D341Med (cell line): ENCODE data around the gene SRP9.
"Not testable (repeated sequence)": the region's sequence is repeated elsewhere in the genome, so short reads cannot be mapped to it uniquely, and the experiment has no call there.

Experiments
- DNase-seq: peaks from one replicate; pipeline ENCODE4 v3.0.0; 2012; ENCODE audit warnings: low spot score

The SRP9 gene

DNA sequence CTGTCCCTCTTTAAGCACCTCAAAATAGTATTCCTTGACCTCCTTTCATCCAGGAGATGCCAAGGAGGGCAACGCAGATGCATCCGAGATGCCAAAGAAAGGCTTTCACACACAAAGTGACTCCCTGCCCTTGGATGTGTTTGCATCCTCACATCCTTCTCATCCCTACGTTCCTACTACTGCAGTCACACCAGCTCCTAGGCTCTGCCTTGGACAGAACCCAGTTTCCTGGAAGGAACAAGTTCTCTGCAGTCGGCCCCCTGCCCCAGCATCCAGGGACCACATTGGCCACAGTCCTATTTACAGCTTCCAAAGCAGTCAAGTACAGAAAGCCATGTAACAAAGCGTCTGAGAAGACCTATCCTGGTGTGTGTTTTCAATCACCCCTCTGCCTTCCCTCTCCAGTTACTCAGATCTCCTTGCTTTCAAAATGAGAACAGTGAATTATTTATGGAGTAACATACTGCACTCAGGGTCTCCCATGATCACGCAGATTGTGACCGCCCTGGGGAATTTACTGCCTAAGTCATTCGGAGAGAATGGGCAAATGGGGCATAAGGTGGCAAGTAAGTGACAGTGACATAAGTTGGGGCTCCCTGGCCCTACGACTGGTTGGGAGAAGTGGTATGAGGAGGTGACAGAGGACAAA, 21.8 kb upstream of the SRP9 start:
- DNase-seq = no peak

GRCh38 chr1:225757927-225758656, 19.5 kb upstream of the SRP9 start:
- DNase-seq = no peak

- not testable (repeated sequence) for DNase-seq
Observed at GRCh38 chr1:225759972-225760371, 17.7 kb upstream of the SRP9 start.

GRCh38 chr1:225760531-225760930, 17.1 kb upstream of the SRP9 start:
- DNase-seq = no peak

GRCh38 chr1:225761395-225761794, 16.2 kb upstream of the SRP9 start:
- not testable (repeated sequence) for DNase-seq

DNA sequence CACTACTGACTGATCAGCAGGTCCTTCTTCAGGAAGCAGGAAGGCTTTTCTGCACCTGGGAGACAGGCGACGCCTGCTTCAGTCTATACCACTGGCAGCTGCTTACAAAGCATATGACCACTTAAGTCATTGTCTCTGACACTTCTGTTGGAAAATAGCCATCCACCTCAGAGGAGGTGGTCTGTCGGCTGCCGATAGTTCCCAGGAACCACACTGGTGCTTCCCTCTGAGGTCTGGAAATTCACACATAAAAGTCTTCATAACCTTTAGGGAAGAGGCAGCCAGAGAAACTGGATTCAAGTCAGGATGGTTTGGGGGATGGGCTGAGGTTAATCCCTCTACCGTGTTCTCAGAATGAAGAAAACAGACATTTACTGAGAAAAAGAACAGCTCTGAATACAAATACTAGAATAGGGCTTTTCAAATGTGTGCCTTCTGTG, 15.6 kb upstream of the SRP9 start:
- peak; percentile 32 for DNase-seq

DNA sequence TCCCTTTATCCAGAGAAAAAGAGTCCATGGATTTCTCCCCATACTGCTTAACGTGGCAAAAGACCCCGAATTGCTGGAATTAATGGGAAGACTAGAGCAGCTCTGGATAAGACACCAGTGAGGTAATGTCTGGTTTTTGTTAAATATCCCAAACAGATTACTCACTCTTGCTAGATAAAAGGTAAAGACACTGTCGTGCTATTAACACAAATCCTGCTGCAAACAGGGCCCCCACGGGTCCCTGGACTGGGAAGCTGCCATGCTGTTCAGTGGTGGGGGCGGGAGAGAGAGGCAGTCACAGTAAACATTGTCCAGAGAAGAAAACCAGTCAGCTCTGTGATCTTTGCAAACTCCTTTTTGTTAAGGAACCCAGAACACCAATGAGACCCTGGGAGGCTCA, 15.2 kb upstream of the SRP9 start:
- DNase-seq = peak; percentile 36

GRCh38 chr1:225763716-225764548, 13.7 kb upstream of the SRP9 start:
- peak; percentile 42 for DNase-seq

GRCh38 chr1:225765982-225766674, 11.5 kb upstream of the SRP9 start:
- DNase-seq = no peak

DNA sequence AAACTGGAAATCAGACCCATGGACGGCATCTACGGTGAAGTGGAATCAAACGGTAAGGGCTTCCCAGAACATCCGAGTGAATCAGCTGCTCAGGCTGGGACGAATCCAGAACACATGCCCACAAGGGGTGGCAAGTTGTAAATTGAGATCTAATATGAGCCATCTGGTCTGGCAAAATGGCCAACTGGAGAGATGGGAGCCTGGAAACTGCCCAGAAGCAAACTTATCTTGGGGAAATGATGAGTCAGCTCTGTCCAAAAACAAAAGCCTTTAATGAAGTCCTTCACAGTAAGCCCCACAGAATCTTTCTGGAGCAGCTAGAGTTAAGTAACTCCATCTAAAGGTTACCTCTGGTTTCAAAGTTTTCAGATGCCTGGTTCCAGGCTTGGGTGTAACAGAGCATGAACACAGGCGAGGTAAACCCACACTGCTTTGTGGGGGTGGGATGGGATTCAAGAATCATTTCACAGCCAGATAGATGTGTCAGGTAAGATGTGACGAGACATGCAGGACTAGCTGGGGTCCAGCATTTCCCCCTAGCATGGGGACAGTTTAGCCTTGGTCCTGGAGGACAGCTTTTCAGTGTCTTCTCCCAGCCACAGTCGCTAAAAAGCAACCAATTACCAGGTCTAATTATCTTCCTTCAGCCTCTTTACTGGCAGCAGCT, 10.5 kb upstream of the SRP9 start:
- DNase-seq = peak; percentile 34

DNA sequence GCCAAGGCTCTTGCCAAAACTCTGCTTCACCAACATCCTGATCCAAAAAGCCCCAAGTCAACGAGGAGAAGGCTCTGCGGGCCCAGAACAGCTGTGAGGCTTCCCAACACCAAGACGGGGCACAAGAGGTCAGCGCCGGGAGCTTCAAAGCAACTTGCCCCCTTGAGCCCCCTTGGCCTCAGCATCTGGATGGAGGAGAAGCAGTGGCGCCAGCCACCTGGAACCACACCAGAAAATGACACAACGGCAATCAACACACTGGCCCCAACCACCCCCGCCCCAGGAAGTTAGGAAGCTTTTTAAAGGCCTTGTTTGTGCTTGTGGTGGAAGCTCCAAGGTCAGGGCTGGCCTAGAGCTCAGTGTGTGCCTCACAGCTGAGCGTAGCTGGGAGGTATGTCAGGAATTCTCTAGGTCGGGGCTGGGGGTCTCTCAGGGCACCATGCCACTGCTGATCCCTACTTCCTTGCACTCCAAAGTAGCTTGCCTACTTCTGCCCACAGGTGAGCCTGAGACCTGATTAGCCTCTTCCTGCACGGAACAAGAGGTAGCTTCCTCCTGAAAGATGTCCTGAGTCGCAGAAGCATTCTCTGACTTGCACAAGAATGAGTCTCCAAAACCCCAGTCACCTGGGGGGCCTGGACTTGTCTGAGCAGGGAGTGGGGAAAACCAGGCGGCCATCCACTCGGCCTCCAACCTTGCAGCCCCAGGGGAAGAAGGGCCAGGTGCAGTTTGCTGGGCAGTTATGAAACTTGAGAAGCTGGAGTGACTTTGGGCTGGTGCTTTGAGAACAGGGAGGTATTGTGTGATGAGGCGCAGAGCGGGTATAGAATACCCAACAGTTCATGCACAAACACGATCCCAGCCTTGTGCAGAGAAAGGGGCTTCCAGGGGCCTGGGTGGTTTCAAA, 9.7 kb upstream of the SRP9 start:
- peak; percentile 41 for DNase-seq

DNA sequence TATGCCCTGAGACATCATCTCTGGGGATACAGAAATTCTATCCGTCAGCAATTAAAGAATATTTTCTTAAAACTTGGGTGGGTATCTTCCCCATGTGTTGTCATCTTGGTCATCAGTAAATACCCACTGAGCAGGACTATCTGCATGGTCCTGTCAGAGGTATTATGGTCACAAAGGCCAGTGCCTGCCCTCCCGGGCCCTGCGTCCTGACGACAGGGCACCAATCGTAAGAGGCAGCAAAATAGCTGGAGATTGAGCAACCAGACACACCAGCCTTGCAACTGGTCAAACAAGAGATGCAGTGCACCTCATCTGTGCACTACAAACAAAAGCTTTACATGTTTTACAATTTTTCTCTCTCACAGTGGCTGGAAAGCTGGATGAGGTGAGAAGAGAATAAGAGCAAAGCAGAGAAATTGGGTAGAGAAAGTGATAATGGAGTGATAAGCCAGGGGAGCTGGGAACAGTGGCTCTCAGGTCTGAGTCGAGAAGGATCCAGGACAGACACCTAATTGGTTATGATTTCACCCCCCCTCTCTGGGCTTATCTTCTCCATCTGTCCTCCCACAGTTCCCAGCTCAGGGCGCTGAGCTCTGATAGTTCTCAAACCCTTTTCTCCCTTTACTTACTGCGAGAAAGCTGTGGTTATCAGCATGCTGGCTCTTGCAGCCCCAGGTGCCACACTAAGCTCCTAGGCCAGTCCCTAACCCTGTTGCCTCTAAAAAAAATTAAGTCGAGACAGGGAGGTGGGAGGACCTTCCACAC, 8.8 kb upstream of the SRP9 start:
- DNase-seq = peak; percentile 75

- DNase-seq = no peak
Observed at GRCh38 chr1:225769687-225770086, 7.9 kb upstream of the SRP9 start.

GRCh38 chr1:225770561-225771248, 6.9 kb upstream of the SRP9 start:
- DNase-seq = no peak

GRCh38 chr1:225771661-225772322, 5.8 kb upstream of the SRP9 start:
- peak; percentile 53 for DNase-seq

GRCh38 chr1:225772323-225772768, 5.3 kb upstream of the SRP9 start:
- DNase-seq = peak; percentile 88

DNA sequence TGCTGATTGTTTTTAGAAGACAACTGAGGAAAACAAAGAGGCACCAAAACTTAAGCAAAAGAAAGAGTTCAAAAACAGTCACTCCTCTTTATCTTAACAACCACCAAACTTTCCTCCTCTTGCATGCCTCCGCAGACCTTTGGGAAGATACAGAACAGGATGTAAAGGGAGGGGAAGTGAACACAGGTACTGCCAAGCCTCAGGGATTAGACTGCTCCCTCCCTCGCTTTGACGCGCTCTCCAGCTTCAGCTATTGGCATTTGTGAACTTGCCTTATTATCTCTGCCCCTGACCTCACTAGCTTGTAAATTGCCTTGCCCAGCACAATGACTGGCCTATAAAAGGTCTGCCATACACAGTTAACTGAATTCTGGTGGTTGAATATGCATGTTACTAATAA, 4.8 kb upstream of the SRP9 start:
- no peak for DNase-seq
